HT1080 (cell line): ENCODE results near the gene ENPP3. TPM values are rescaled to one million over a fixed set of nuclear protein-coding genes. Genes with fewer than 3 reads are reported as not detected.

Source experiments
- DNase-seq: peaks from one replicate; pipeline ENCODE4 v3.0.0-alpha.2; 2015; ENCODE audit warnings: low read depth
- small RNA-seq: library from RNA; depleted of rRNA; stranded (forward); fragments of <200 nt; gene quantifications from one replicate; pipeline ENCODE3, GENCODE V24; 2014
- total RNA-seq: library from RNA; depleted of rRNA; stranded (reverse); fragments of >200 nt; shearing (Covaris generic); gene quantifications from 2 replicates; pipeline ENCODE4 v1.2.3, GENCODE V29; 2014; rRNA removed

ENPP3 gene
- total RNA-seq, 1 experiment from 2014 or later, result 0.05 TPM

DNA sequence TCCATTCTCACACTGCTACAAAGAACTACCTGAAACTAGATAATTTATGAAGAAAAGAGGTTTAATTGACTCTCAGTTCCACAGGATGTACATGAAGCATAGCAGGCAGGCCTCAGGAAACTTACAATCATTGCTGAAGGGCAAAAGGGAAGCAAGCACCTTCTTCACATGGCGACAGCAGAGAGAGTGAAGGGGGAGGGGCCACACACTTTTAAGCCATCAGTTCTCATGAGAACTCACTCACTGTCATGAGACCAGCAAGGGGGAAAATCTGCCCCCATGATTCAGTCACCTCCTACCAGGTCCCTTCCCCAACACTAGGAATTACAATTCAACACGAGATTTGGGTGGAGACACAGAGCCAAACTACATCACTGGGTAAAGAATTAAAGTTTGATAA, 158.3 kb downstream of the ENPP3 start:
- DNase-seq, result no peak

Small RNA genes lying within 50 kb of the gene (small RNA-seq; reads per million reads assigned to genes)
- gene MIR548H5, result not detected
- gene RNU4-18P, result not detected

Other genes starting within 250 kb of the ENPP3 start
- not detected in 2 replicates for gene ARG1, start 64.1 kb upstream of the ENPP3 start, total RNA-seq
- gene MED23, start 9.1 kb upstream of the ENPP3 start, total RNA-seq, result 13.3 and 16.8 TPM in 2 replicates
- 0.07 TPM in 1 of 2 replicates, not detected in the other for gene OR2A4, start 64.1 kb downstream of the ENPP3 start, total RNA-seq
- not detected in 2 replicates for gene CTAGE9, start 73.7 kb downstream of the ENPP3 start, total RNA-seq
- gene ENPP1, start 170.7 kb downstream of the ENPP3 start, total RNA-seq, result 17.9 and 24.7 TPM in 2 replicates